ELF-1 (cell line): Measurements from ENCODE around the gene ZNHIT2.

Source experiments
- DNase-seq: peaks from one replicate; pipeline ENCODE4 v3.0.0-alpha.2; 2016; ENCODE audit warnings: low read depth, low spot score

Gene ZNHIT2

GRCh38 chr11:65072631-65072966 lies 44.9 kb downstream of the ZNHIT2 start:
- no peak for DNase-seq

GRCh38 chr11:65071907-65072630 lies 45.4 kb downstream of the ZNHIT2 start:
- no peak for DNase-seq

GRCh38 chr11:65069217-65069616 lies 48.3 kb downstream of the ZNHIT2 start:
- no peak for DNase-seq

- no peak for DNase-seq
These were observed 50.1 kb downstream of the ZNHIT2 start for GRCh38 chr11:65067446-65067845.

GRCh38 chr11:65066805-65067291 lies 50.7 kb downstream of the ZNHIT2 start:
- DNase-seq: peak; percentile 45
